HG02678 (cell line): ENCODE results near the gene CSTB.
A peak's percentile ranks its signal among the peaks of the same experiment; 100 is the strongest.

Experiments
- ATAC-seq: cut with Tn5 transposase; IDR thresholded peaks from one replicate; pipeline ENCODE4 v1.9.1; 2021; ENCODE audit warnings: mild to moderate bottlenecking, moderate library complexity; ENCODE audit not compliant: unreplicated experiment

The CSTB gene

DNA sequence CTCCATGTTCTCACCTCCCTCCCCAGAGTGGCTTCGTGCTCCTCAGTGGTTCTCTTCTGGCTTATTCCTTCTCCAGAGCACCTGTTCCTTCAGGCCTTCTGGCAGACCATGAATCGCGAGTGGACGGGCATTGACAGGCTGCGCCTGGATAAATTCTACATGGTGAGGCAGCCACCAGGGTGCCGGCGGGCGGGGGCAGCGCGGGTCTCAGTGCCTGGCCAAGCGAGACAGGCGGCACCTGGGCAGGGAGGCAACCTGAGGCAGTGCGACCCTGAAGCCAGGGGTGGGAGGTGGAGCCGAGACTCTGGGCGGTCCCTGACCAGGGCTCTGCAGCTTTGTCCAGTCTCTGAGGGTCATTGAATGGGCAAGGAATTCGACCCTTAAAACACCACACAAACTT is 17.1 kb upstream of the CSTB start:
- ATAC-seq: no peak

DNA sequence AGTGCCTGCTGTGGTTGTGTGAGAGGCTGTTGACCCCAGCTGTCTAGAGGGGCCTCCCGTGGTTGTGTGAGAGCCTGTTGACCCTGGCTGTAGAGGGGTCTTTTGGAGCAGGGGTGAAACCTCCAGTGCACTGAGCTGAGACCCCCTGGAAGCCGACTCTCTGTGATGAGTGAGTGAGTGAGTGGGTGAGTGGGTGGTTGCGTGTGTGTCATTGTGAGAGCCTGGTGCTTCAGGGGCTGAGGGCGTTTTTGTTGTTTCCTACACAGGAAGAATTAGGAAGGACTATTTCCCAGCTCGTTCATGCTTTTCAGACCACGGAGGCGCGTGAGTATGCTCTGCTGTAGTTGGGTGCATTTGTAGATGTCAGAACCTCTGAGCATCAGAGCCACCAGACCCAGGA is 16.3 kb upstream of the CSTB start:
- no peak for ATAC-seq

DNA sequence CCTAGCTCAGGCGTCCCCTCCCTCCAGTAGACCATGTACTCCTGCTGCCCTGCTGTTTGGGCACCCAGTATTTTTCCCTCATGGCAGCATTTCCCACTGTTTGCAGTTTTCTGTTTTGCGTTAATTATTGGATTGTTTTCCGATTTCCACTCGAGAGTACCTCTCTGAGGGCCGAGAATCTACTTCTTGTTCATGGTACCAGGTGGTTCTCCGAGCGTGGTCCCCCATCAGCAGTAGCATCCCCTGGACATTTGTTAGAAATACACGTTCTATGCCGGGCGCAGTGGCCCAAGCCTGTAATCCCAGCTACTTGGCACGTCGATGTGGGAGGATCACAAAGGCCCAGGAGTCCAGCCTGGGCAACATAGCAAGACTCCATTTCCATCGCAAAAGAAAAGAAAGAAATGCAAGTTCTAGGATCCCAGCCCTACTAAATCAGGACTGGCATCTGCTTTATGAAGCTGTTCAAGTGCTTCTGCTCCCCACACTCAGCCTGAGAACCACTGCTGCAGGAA is 14.0 kb upstream of the CSTB start:
- no peak for ATAC-seq

DNA sequence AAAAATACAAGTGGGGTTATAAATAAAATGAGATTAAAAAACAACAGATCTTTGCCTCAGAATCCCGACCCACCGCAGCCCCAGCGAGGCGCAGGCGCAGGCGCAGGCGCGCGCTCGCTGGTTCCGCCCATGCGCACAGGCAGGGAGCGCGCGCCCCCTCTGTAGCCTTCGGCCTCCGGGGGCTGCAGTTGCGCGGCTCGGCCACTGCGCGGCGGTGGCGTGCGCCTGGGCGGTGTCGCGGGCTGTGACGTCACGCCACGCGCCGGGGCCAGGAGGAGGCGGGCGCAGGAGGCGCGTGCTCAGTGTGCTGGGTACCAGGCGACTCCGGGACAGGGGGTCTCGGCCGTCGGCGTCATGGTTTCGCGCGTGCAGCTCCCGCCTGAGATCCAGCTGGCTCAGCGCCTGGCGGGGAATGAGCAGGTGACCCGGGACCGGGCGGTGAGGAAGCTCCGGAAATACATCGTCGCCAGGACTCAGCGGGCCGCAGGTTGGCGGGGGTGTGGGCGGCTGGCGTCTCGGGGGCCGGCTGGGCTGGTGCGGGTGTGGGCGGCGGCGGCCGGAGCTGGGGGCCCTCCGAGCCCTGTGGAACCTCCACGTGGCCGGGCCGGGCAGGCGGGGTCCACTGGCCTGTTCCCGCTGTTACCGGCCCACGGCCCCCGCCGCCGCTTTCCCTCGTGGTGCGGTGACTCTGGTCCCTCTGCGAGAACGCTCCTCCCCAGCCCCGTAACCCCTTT is 13.3 kb upstream of the CSTB start, which contains the start of gene RRP1:
Gene RRP1, plus strand, starts transcription at position 302 of the 734 bp plus-strand sequence. Its CDS starts 53 bp downstream, at position 355.
- ATAC-seq: peak; percentile 85

DNA sequence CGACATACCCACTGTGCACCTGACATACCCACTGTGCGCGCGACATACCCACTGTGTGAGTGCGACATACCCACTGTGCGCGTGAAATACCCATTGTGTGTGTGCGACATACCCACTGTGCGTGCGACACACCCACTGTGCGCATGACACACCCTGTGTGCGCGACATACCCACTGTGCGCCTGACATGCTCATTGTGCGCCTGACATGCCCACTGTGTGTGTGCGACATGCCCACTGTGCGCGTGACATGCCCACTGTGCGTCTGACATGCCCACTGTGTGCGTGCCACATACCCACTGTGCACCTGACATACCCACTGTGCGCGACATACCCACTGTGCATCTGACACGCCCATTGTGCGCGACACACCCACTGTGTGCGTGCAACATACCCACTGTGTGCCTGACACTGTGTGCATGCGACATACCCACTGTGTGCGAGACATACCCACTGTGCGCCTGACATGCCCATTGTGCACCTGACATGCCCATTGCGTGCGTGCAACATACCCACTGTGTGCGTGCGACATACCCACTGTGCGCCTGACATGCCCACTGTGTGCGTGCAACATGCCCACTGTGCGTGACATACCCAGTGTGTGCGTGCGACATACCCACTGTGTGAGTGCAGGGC is 10.8 kb upstream of the CSTB start:
- no peak for ATAC-seq

DNA sequence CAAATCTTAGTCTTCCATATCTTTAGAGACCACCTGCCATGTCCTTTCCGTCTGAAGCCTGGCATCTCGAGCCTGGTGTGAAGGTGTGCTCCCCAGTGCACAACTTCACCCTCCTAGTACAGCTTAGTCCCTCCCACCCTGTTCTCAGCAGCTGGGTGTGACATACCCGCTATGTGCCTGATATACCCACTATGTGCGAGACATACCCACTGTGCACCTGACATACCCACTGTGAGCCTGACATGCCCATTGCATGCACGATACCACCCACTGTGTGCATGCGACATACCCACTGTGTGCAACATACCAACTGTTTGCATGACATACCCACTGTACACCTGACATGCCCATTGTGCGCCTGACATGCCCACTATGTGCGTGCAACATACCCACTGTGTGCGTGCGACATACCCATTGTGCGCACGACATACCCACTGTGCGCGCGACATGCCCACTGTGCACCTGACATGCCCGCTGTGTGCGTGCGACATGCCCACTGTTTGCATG is 10.2 kb upstream of the CSTB start:
- ATAC-seq: no peak

DNA sequence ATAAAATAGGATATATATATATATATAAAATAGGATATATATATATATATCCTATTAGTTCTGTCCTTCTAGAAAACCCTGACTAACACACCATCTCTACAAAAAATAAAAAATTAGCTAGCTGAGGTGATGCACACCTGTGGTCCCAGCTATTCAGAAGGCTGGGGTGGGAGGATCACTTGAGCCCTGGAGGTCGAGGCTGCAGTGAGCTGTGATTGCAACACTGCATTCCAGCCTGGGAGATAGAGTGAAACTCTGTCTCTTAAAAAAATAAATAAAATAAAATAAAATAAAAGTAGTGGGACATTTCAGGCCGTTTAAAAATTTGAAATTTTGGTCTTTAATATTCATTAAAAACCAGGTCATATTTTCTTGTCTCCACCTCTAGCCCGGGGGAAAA is 9.0 kb upstream of the CSTB start:
- no peak for ATAC-seq

DNA sequence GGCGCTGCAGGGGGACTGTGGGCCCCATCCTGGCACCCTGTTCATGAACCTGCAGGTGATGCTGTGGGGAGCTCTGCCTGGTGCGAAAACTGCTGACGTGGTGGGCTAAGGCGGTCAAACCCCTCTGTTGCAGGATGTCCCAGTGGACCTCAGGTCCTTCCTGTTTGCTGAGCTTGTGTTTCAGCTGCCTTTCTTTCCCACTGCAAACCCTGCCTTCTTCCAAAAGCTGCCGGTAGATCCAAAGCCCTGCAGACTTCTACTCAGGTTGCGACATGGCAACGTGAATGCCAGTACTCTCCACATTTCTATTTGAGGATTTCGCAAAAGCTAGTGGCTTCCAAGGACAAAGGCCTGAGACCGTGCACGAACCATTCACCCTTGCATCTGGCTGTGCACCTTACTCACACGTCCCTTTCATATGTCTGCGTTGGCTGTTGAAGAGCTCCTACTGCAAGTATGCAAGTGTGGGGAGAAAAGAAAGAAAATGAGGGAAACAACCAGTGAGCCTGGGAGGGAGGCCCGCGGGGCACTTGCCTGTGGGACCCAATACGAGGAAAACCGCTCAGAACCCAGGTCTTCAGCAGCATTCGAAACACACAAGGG is 7.1 kb upstream of the CSTB start:
- no peak for ATAC-seq

DNA sequence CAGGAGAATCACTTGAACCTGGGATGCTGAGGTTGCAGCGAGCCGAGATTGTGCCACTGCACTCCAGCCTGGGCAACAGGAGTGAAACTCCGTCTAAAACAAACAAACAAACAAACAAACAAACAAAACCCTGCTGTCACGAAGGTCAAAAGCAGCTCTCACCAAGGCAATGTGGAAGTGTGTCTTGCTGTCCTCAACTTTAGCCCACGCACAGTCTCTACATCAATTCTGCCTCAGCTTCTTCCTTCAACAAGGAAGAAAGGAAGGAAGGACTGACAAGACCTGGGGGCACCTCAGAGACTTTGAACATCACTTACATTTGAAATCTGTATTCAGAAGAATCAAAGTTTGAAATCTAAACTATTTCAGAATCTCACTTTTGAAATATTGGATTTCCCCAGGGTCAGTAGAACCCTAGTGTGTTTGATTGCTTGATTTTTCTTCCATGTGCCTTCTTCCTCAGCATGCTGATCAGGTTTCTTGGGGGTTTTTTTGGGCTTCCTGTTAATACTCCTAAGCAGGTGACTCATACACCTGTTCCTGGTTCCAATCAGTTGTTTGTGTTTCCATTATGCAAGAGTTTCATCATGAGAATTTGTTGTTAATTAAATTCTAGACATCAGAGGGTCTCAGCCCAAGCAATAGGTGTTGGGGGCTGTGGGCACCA is 6.5 kb upstream of the CSTB start:
- no peak for ATAC-seq

DNA sequence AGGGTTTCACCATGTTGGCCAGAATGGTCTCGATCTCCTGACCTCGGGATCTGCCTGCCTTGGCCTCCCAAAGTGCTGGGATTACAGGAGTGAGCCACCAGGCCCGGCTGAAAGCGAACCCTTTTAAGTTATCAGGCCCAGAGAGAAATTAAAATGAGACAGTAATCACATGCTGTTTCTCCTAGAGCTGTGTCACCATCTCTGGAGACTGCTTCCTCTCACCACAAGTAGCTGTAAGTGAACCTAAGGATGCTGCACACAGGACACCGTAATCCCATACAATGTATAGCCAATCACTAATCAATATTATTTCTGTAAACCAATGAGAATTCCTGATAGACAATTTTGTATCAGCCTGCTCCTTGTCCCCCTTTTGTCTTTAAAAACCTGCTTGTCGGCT is 5.7 kb upstream of the CSTB start:
- no peak for ATAC-seq

DNA sequence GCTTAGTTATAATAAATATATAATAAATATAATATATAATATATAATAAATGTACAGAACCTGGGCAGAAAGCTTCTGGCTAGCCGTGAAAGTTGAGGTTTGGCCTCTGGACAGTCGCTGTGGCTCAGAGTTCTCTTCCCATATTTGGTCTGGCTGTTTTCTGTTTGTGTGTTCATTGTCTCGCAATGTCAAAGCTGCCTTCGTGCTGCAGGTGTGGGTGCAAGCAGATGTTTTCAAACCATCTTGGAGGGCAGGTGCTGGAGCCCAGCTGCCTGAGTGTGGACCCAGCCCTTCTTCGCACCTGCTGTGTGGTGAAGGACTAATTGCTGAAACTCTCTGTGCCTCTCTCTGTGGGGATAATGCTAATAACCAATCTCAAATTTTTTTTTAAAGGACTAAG is 3.6 kb upstream of the CSTB start:
- ATAC-seq: no peak

DNA sequence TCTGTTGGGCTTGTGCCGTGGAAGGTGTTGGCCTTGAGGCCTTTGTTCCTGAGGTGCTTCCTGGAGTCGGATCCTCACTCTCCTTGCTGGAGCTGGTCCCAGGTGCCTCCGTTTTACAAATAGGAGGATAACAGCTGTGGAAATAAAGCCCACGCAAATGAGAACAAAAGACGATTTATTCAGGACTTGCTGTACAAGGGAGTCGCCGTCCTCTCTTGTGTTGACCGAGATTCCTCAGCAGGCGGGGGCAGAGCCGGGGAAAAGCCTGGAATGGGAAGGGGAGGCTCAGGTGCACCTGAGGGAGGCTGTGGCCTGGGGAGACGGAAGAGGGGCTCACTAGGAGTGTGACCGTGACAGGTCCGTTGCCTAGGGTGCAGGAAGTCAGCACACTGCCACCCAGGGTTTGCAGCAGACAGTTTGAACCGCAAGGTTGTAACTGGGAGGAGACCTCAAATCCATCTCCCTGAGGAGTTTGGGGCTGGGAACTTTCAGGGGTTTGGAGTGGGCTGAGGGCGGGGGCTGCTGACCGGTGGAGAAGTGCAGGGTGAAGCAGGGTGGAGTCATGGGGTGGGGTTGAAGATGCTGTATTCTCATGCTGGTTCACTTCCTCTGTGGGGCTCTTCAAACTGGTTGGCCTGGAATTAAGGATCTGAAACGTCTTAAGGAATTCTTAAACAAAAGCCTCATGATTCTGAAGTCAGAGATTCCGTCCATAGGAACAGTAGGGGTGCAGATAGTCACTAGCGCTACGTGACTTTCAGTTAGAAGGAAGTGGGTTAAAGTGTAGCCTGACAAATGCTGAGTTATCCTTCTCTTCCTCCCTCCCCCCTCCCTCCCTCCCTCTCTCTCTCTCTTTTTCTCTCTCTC is 2.6 kb upstream of the CSTB start:
- ATAC-seq: no peak

DNA sequence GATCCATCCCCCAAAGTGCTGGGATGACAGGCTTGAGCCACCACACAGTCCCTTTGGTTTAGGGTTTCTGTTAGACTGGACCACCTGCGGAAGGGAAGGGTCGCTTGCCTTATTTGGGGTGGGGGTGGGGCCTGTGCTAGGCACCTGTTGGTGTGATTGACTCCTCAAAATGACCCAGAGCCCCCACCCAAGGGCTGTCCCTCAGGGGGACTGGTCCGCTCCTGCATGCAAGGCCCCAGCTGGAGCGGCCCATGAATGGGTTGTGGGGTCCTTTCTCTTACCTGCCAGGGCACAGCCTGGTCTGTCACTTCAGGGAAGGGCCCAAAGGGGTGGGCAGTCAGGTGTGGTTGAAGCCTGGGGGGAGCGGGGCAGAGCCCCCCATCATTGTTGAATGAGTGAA is 1.8 kb upstream of the CSTB start:
- no peak for ATAC-seq

DNA sequence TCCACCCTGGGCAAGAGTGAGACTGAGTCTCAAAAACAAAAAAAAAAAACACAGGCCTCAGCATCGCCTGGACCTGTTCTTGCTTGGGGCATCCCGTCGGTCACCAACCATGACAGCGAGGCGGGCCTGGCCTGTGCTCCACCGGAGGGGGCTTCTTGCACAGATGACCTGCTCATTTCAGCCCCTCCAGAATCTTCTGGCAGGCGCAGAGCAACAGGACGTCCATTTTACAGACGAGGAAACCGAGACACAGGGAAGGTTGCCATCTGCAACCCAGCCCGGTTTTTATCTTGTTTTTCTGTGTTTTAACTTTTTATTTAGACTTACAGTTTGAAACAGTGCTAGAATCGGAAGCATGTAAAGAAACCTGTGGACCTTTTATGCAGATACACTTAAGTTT is 918 bp downstream of the CSTB start:
- ATAC-seq: no peak

DNA sequence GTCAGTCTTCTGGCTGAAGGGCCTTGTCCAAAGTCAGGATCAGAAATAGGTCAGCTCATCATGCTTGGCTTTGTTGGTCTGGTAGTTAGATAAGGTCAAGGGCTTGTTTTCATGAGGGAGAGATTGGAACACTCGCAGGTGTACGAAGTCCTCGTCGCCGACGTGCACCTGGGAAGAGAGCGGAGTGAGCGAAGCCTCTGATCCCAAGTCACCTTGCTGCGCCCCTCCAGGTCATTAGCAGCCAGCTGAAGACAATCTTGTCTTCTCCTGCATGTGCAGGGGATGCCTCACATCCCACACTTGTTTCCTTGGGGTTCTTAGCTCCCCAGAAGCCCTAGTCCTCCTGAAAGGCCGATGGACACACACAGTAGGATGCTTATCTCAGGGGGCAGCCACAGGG is 1.9 kb downstream of the CSTB start:
- ATAC-seq: no peak

DNA sequence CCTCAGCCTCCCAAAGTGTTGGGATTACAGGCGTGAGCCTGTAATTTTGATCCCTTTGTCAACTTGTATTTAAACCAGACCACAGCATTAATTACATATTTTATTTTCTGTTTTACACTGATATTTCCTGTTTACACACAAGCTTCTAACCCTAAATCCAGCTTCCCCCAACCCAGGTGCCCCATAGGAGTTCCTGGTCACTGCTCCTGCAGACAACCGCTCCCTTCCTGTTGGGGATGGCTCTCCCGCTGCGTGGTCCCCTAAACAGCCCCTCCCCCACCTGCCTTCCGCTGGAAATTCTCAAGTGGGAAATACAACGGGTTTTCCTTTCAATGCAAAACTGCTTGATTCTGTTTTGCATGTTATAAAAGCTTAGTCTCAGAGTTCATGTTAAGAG is 3.7 kb downstream of the CSTB start:
- ATAC-seq: no peak

DNA sequence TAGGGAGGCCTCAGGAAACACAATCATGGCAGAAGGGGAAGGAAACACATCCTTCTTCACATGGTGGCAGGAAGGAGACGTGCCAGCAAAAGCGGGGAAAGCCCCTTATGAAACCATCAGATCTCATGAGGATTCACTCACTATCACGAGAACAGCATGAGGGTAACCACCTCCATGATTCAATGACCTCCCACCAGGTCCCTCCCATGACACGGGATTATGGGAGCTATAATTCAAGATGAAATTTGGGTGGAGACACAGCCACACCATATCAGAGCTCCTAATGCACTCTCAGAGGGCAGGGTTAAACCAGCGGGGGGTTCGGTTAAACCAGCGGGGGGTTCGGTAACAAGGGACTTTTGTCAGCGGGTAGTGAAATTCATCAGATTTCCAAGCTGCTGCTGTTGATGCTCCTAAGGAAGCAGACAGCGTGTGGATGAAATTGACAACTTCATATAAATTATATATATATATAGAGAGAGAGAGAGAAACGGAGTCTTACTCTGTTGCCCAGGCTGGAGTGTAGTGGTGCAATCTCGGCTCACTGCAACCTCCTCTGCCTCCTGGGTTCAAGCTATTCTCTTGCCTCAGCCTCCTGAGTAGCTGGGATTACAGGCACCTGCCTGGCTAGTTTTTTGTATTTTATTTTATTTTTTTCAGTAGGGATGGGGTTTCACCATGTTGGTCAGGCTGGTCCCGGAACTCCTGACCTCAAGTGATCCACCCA is 4.2 kb downstream of the CSTB start:
- ATAC-seq: no peak

DNA sequence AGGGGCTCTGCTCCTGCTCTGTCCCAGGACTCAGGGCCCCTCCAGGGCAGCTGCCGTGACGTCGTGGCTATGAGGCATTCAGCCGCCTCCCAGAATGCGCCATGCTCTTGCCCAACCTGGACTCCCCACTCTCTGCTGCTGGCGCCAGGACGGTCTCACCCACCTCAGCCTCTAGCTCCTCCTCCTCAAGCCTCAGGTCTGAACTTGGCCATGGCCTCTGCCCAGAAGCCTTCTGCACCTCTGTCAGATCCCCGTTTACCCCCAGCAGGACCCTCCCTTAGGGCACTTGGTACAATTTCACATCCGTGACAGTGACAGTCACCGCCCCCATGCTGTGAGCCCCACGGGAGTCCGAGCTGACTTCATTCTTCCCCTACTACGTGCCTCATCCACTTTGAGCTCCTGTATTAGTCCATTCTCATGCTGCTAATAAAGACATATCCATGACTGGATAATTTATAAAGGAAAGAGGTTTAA is 4.9 kb downstream of the CSTB start:
- ATAC-seq: no peak

DNA sequence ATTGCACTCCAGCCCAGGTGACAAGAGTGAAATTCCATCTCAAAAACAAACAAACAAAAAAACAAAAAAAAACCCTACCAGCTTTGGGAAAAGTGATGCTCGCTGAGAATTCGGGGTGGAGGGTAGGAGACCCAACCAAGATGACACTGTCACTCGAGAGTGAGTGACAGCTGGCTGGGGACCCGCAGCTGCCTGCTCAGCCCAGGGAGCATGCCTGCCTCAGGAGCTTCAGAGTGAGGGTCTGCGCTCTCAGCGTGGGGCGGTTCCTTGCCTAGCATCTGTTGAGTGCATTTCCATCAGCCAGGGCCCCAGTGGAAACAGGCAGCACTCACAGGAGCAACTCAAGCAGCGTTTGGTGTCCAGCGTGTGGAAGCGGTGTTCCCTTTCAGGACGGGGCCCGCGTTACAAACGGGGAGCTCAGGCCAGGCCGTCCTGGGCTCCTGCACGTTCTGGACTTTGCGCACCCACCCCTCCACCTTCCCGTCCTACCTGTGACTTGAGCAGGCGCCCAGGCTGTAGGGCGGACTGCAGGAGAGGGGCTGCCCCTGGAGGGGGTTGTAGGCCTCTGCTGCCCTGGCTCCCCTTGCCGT is 5.9 kb downstream of the CSTB start:
- no peak for ATAC-seq
